C4-2B (cell line): ENCODE data around the gene KIAA1549.
A peak's percentile ranks its signal among the peaks of the same experiment; 100 is the strongest.

Experiments
- H3K27ac ChIP-seq: fragments of 450-650 bp; 2 replicates; pipeline ENCODE4 v1.5.1; 2017
- CTCF ChIP-seq: fragments of 450-650 bp; conservative IDR thresholded peaks from 2 replicates; pipeline ENCODE4 v1.5.1; 2017; ENCODE audit warnings: mild to moderate bottlenecking
- ZFX ChIP-seq: fragments of 450-650 bp; IDR thresholded peaks from 2 replicates; pipeline ENCODE4 v1.6.1; 2017

The KIAA1549 gene

GRCh38 chr7:139016931-139017511 lies 35.8 kb upstream of the KIAA1549 start:
- no peak overlapping the region for H3K27ac ChIP-seq
- TF ChIP-seq ZFX (no peak), CTCF (peak; percentile 94)

- TF ChIP-seq ZFX = no peak
- no peak for TF ChIP-seq CTCF
- no peak overlapping the region for H3K27ac ChIP-seq
Observed at GRCh38 chr7:139011373-139011772, 30.2 kb upstream of the KIAA1549 start.

GRCh38 chr7:139004321-139005090 lies 23.3 kb upstream of the KIAA1549 start:
- TF ChIP-seq ZFX (no peak), CTCF (no peak)
- no peak overlapping the region for H3K27ac ChIP-seq

- H3K27ac ChIP-seq = no peak overlapping the region
- TF ChIP-seq ZFX = no peak
Observed at GRCh38 chr7:138999414-138999813, 18.2 kb upstream of the KIAA1549 start.

- H3K27ac ChIP-seq = no peak overlapping the region
- TF ChIP-seq ZFX (no peak), CTCF (no peak)
Observed at GRCh38 chr7:138992052-138992531, 10.9 kb upstream of the KIAA1549 start.

- TF ChIP-seq ZFX (no peak), CTCF (no peak)
- no peak overlapping the region for H3K27ac ChIP-seq
Observed at GRCh38 chr7:138987686-138988085, 6.5 kb upstream of the KIAA1549 start.

GRCh38 chr7:138982204-138982623 lies 1.0 kb upstream of the KIAA1549 start:
- H3K27ac ChIP-seq = peak overlapping the region; percentile 77
- TF ChIP-seq ZFX (no peak), CTCF (no peak)
